ENCODE results near the gene CFH.

- TF ChIP-seq CTCF (IDR thresholded peaks at IDR 0.05) (no peak), POLR2AphosphoS5 (IDR thresholded peaks at IDR 0.05) (no peak)
These were observed 17.2 kb downstream of the CFH start for GRCh38 chr1:196669051-196669450.

Measured in gastroesophageal sphincter (tissue), 3 donors.